GM18907 (cell line): ENCODE measurements around the gene LNP1.

Experiments used
- ATAC-seq: cut with Tn5 transposase; IDR thresholded peaks from one replicate; pipeline ENCODE4 v1.9.1; 2021; ENCODE audit warnings: mild to moderate bottlenecking, moderate library complexity; ENCODE audit not compliant: unreplicated experiment

Gene LNP1

DNA sequence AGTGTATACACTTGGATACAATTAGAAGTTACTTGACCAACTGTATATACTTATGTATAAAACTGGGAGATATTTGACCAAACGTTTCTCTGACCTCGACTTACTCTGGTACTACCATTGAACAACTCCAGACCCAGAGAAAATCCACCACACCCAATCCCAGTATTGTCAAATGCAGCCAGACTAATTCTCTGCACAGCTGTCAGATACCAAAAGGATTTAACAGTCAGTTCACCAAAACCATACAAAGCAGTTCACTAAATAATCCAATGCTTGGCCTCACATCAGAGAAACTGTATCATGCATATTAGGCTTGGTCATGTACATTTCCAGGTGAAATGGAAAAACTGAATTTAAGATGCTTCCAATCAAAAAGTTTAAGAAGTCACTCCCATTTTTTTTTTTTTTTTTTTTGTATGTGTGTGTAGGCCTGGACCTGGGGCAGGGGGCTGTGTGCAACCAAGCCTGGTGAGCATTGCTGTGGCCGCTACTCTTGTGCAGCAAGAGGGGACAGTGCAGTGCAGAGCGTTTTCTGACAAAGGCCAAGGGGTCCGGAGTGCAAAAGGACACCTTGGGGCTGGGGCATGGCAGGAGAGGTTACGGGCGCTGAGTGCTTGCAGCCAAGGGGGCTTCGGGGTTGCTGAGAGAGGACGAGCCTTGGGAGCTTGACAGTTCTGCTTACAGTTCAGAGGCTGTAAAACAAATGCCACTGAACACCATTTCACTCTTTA is 1.8 kb upstream of the LNP1 start:
- no peak for ATAC-seq

DNA sequence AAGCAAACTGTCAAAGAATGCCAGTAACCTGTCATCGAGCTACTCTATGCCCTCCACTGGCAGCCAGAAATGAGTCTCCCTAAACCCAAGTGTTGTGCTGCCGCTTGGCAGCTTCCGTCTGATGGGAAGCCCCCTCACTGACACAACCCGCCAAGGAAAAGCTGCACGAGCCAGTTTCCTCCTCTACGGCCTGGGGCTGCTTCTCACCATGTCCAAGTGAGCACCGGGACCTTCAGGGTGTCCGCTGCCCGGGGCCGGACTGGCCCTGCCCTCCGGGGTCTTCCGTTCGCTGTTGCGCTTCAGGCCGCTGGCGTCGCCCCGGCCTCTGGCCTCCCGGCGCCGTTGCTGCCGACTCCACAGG is 940 bp upstream of the LNP1 start:
- ATAC-seq: peak; percentile 25

DNA sequence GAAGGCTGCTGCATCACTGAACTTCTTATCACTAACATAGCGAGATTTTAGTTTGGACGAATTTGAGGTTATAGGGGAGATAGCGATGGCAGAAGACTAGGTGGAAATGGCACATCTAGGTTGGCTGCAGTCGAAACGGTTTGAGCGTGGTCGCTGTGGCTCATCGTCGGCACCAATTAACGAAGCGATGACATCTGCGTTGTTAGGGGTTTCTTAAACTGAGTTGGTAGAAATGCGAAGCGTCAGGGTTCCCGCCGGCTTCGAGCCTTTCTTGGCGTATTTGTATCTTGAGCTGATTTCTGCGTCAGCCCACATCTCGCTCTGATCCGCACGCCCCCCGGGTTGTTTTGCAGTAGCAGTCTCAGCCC is 319 bp downstream of the LNP1 start:
- ATAC-seq: peak; percentile 19

- ATAC-seq: no peak
Observed at GRCh38 chr3:100402256-100402655, 917 bp downstream of the LNP1 start.

GRCh38 chr3:100402891-100403290 is 1.6 kb downstream of the LNP1 start:
- ATAC-seq: no peak

- no peak for ATAC-seq
Observed at GRCh38 chr3:100403362-100404249, 2.3 kb downstream of the LNP1 start.

DNA sequence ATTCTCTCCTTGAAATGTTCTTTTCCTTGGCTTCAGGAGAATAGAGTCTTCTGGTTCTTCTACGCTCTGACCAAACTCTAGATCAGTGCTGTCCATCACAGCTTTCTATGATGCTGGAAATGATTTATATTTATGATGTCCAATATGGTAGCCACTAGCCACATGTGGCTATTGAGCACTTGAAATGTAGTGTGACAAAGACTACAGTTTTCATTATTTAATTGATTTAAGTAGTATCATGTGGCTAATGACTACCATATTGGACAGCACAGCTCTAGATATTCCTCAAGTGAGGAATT is 2.9 kb downstream of the LNP1 start:
- no peak for ATAC-seq

DNA sequence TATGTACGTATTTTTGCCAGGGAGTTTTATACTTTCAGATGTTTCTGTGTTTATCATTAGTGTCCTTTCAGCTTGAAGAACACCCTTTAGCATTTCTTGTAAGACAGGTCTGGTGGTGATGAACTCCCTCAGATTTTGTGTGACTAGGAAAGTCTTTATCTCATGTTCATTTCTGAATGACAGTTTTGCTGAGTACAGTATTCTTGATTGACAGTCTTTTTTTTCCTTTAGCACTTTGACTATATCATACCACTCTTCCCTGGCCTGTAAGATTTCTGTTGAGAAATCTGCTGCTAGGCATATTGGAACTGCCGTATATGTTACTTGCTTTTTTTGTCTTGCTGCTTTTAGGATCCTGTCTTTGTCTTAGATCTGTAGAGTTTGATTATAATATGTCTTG is 5.8 kb downstream of the LNP1 start:
- ATAC-seq: no peak

- ATAC-seq: no peak
Observed at GRCh38 chr3:100407977-100408532, 6.7 kb downstream of the LNP1 start.

GRCh38 chr3:100411091-100411982 is 10.0 kb downstream of the LNP1 start:
- no peak for ATAC-seq

DNA sequence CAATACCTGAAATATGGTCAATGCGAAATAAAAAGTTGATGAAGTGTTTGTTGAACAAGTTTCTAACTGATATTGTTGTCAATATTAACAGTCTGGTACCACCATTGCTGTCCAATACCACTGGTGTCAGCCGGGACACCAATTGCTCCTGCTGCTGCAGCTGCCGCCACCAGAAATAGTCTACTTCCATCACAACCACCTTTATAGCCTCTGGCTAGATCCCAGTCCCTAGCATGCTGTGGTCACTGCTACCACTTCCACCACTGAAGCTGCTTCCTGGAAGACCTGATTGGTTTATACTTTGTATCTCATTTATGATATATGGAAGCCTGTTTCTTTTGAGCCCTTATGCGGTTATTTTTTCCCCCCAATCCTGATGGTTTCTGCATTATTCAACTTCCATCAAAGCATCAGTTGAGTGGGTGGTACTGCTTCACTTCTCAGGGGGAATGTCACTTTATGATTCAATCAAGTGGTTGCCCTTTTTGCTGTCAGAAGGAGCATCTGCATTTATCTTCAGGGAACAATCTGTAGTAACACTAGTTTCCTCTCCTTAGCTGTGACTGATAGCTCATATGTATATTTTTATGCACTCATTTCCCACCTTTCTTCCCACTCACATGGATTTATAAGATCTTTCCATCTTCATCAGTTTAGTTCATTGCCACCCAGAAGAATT is 11.7 kb downstream of the LNP1 start:
- no peak for ATAC-seq

GRCh38 chr3:100413613-100414012 is 12.3 kb downstream of the LNP1 start:
- no peak for ATAC-seq

DNA sequence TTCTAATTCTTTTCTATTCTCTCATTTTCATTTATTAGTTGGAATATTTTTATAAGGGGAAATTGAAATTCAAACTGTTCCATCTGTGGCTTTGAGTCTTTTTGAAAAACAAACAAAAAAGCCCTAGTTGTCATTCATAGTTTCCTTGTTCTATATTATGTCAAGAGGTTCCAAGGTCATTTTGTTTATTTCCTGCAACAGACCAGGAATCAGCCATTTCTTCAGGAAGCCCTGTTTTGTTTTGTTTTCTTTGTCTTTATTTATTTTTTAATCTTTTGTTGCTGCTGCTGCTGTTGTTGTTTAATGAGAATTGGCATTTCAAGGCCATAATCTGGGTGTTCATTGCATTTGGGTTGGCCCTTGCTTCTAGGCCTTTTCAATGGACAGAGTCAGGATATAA is 14.8 kb downstream of the LNP1 start:
- no peak for ATAC-seq

DNA sequence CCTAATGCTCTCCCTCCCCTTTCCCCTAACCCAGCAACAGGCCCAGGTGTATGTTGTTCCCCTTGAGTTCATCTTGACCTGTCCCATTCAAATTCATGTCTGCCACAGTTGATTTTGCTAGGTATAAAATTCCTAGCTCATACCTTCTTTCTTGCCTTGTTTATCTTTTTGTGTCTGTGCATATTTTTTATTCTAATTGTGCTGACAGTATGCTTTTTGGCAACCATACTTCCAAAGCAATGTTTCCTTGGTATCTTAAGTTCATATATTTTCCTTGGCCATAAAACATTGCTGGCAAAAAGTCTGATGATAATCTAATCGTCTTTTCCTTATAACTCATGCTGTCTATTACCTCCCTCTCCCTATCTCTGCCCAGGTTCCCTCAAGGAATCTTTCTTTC is 15.5 kb downstream of the LNP1 start:
- ATAC-seq: no peak

DNA sequence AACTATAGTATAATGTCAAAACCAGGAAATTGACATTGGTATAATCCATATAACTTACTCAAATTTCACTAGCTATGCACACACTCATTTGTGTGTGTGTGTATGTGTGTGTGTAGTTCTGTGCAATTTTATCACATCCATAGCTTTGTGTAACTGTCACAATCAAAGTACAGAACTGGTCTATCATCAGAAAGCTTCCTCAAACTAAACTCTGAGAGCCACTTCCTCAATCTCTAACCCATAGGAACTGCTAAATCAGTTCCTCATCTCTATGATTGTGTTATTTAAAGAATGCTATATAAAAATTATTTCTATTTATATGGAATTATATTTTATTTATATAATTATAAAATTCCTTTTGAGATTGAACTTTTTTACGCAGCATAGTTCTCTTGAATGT is 18.1 kb downstream of the LNP1 start:
- ATAC-seq: no peak

DNA sequence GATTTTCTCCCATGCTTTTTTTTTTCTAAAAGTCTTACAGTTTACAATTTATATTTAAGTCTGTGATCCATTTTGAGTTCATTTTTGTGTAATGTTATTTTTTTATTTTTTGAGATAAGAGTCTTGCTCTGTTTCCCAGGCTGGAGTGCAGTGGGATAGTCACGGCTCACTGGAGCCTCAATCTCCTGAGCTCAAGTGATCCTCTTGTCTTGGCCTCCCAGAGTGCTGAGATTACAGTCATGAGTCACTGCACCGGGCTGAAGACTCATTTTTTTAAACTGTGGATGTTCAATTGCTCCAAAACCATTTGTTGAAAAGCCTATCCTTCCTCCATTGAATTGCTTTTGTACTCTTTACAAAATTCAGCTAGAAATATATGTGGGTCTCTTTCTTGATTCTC is 19.5 kb downstream of the LNP1 start:
- ATAC-seq: no peak

DNA sequence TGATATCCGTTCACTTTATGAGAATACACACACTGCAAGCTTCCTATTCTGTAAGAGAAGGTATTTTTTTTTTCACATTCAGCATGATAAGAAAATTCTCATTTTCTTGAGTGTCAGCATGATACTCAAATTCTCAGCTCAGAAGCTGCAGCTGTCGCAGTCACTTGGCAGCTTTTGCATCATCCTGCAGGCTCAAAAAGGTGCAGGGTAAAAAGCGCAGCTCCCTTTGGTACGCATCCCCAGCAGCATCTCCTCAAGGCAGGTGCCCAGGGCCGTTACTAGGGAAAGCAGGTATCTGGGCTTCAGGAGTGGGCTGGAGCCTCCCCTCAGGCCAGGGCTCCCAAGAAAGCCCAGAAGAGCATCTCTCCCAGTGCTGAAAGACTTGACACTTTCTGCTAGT is 22.3 kb downstream of the LNP1 start:
- no peak for ATAC-seq

- ATAC-seq: no peak
Observed at GRCh38 chr3:100424261-100424660, 22.9 kb downstream of the LNP1 start.

DNA sequence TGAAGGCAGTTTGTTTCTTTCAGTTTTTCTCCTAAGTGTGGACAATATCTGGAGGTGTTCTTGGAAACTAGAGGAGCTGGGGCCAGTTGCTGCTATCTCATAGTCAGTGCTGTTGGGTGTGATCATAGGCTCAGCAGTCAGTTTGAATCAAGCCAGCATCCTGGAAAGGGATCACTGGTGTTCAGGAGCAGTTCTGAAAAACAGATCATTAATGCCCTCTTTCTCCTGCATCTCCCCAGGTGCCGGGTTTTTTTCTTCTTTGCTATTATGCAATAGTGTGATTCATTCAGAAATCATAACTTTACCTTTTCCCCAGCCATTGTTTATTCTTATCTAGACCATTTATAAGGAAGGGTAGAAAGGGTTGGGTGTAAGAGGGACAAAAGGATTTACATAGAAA is 24.0 kb downstream of the LNP1 start:
- ATAC-seq: no peak

GRCh38 chr3:100426067-100426682 is 24.8 kb downstream of the LNP1 start:
- ATAC-seq: no peak
